ENCODE data around the gene FIGN. TPM values are rescaled to one million over a fixed set of nuclear protein-coding genes. Genes with fewer than 3 reads are reported as not detected.

FIGN gene
- total and polyA plus RNA-seq, 2 of the 13 experiments (the other 11 are each of a cell fraction or from before 2014, with no cell fraction given) = 6.6 to 6.7 TPM

DNA sequence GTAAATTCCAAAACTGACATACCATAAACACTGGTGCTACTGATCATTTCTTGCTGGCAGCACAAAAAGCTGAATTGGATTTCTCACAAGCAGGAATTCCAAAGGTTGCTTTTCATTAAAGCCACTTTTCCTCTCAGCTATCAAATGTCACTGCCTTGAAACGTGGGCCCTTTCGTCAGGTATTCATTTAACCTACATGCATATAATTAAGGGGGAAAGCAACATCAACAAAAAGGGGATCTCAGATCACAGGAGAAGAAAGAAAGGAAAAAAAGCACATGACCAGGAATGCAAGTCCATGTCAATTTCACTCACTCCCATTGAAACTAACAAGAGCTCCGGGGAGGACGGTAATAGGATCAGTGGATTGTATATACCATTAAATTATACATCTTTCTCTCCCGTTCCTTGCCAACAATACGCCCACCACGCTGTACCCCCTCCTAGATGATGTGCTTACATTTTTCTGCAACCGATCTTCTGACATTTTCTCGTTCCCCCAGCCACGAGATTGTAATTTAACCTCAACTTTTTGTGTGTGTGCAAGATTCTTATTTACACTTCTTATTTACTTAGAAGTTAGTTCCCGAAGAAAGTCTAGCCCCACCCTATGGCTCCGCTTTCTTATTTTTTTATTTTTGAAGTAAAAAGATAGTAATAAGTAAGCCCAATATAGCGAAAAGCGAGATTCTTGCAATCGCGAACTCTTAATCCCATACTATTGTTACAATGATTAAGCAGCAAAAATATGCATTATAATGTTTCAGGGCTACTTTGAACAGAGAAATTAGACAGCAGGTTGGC lies 725 bp downstream of the FIGN start:
- no TSS peak for BruUV-seq (replicated peaks)
- Histone ChIP-seq H4K20me1 (ENCODE audit: insufficient read depth, low read length) (no peaks in the 10 kb centered on the region), H3K4me1 (ENCODE audit: insufficient read depth, low read length) (peaks cover 47% of the 10 kb centered on the region), H3K79me2 (ENCODE audit: insufficient read depth, low read length) (peaks cover 55% of the 10 kb centered on the region), H2AFZ (ENCODE audit: low read length) (peak overlapping the region; percentile 99), H3K27me3 (ENCODE audit: control insufficient read depth in 1 of 2, insufficient read depth in 2 of 2, low read length in 2 of 2) (peaks cover 0 to 4% of the 10 kb centered on the region in 2 experiments; a peak in 2 of 5 replicates), H3K9ac (ENCODE audit: insufficient read depth, low read depth, low read length) (peak overlapping the region; percentile 81), H3K36me3 (replicated peaks in 1 of 2; ENCODE audit: control insufficient read depth in 1 of 2, insufficient read depth in 2 of 2, low read length in 2 of 2) (no peaks in the 10 kb centered on the region), H3K4me3 (replicated peaks in 1 of 3; ENCODE audit: insufficient read depth in 1 of 3, low read depth in 2 of 3, low read length in 3 of 3) (peak overlapping the region; percentile 87 to 100 (median 91)), H3K9me3 (ENCODE audit: low read length) (no peaks in the 10 kb centered on the region), H3K4me2 (ENCODE audit: low read depth, low read length) (peak overlapping the region; percentile 99), H3K27ac (ENCODE audit: extremely low read length, insufficient read depth, low read length) (peak overlapping the region; percentile 89)
- no peak for DNase-seq (ENCODE audit: low spot score)
- ATAC-seq = no peak
- CTCF ChIA-PET (ENCODE audit: low intra/inter-chr PET ratio, low total read pairs) = no interaction called here
- in situ Hi-C loops (cut with HindIII; ENCODE audit: extremely low pct_ligation_motif_present, low pct_unique_long_range_greater_than_20kb) = no loop called here
- POLR2A ChIA-PET = interaction anchor here (1.0 to 1.8 kb wide), 2 partner anchors 29 to 68 kb away, joined by 3 to 6 read pairs; no protein-coding TSS in a partner anchor
- FAIRE-seq = no peak
- 1% methylated on average over 16 of the region's 16 CpGs for WGBS (ENCODE audit: low lambda C conversion rate)
- intact Hi-C loops (cut with micrococcal nuclease; ENCODE audit: unreplicated experiment) = loop anchor here (5.0 kb wide), 2 partner anchors 138 to 207 kb away; no protein-coding TSS in a partner anchor
- TF ChIP-seq ZNF235 (CRISPR knock-in tag; IDR thresholded peaks at IDR 0.05; ENCODE audit: borderline replicate concordance) (no peak), SIX4 (CRISPR knock-in tag; IDR thresholded peaks at IDR 0.05) (0 out of 2 replicates have a peak, but pooled peaks have one; percentile 39), KIAA2018 (CRISPR knock-in tag; IDR thresholded peaks at IDR 0.05; ENCODE audit: borderline replicate concordance) (0 out of 2 replicates have a peak, but pooled peaks have one; percentile 66), SIX1 (CRISPR knock-in tag; IDR thresholded peaks at IDR 0.05; ENCODE audit: borderline replicate concordance) (peak; percentile 69), HIVEP1 (CRISPR knock-in tag; IDR thresholded peaks at IDR 0.05) (no peak), NCOA1 (CRISPR knock-in tag; IDR thresholded peaks at IDR 0.05) (no peak), NR2F6 (IDR thresholded peaks at IDR 0.05) (no peak), NR2F6 (CRISPR knock-in tag; IDR thresholded peaks at IDR 0.05) (no peak), SAP130 (CRISPR knock-in tag; IDR thresholded peaks at IDR 0.05; ENCODE audit: low read depth) (peak; percentile 66)
- TF ChIP-seq, protein P1, sequence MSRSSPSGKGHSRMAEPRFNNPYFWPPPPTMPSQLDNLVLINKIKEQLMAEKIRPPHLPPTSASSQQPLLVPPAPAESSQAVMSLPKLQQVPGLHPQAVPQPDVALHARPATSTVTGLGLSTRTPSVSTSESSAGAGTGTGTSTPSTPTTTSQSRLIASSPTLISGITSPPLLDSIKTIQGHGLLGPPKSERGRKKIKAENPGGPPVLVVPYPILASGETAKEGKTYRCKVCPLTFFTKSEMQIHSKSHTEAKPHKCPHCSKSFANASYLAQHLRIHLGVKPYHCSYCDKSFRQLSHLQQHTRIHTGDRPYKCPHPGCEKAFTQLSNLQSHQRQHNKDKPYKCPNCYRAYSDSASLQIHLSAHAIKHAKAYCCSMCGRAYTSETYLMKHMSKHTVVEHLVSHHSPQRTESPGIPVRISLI (CRISPR knock-in tag; IDR thresholded peaks at IDR 0.05; ENCODE audit: borderline replicate concordance) = 0 out of 2 replicates have a peak, but pooled peaks have one; percentile 22

All from HepG2 (cell line).